Epithelial cell of esophagus (primary cell): ENCODE data around the gene PLEKHH3.

Source experiments
- DNase-seq: peaks from one replicate; pipeline ENCODE4 v3.0.0; 2010; ENCODE audit warnings: low read depth
- H3K4me3 ChIP-seq: 2 replicates; pipeline ENCODE4 v1.5.1; 2011; ENCODE audit warnings: mild to moderate bottlenecking, low read length, control low read depth
- CTCF ChIP-seq: IDR thresholded peaks from 2 replicates; pipeline ENCODE4 v1.5.1; 2011; ENCODE audit warnings: low read depth, mild to moderate bottlenecking, low read length, control low read depth, inconsistent platforms; ENCODE audit not compliant: insufficient read depth; ENCODE audit errors: missing control alignments

PLEKHH3 gene

GRCh38 chr17:42618442-42619150 lies 58.2 kb downstream of the PLEKHH3 start:
- TF ChIP-seq CTCF: peak; percentile 38

DNA sequence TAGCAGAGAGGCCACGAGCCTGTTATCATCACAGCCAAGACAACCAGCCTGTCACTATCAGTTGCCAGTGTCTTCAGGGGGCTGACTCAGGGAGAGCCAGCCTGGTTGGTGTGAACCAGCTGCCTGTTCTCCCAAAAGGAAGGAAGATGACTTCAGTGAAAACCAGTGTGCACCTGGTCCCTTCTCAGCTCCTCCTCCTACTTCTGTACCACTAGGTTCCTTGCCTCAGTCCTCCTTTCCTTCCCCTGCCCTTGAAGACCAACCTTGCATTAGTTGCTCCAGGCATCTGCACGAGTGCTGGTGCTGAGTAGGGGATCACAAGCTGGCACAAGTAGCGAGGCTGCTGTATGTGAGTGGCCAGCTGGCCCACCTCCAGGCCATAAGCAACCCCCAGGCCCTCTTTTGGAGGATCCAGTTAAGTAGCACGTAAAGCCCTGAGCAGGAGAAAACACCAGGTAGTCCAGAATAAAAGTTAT lies 58.8 kb downstream of the PLEKHH3 start:
- no peak for TF ChIP-seq CTCF
- H3K4me3 ChIP-seq: no peak overlapping the region
- DNase-seq: no peak

More at GRCh38 chr17:42618442-42619150, 58.2 kb downstream of the PLEKHH3 start:
- H3K4me3 ChIP-seq: no peak overlapping the region
- peak; percentile 44 for DNase-seq
